IMR-90 (cell line): ENCODE data around the gene DEFB129.

Experiments used
- BHLHE40 ChIP-seq: fragments of 150-350 bp; IDR thresholded peaks from 2 replicates; pipeline ENCODE4 v1.6.1; 2016; ENCODE audit warnings: mild to moderate bottlenecking, low read depth, low read length
- TF ChIP-seq, protein P1 (sequence below): conservative IDR thresholded peaks from 2 replicates; pipeline ENCODE4 v1.5.1; 2012; ENCODE audit warnings: mild to moderate bottlenecking, low read depth, low read length, improper control_type of control experiment

DNA sequence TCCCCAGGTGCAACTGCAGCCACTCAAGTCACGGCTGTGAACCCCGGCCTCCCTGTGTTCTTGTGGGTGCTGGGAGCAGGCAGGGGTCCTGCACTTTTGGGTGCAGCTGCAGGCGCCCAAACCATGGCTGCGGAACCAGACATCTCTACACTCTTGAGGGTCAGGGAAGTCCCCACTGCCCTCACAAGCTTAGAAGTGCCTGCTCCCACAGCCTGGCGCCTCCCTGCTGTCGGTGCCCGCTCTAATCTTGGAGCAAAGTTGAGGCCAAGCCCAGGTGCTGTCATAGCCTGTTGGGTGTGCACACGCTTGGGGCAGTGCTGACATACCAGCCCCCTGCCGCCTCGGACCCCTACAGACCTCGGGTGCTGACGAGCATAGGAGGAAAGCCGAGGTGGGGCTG is 36.6 kb downstream of the DEFB129 start:
- no peak for TF ChIP-seq BHLHE40
- TF ChIP-seq, protein P1, sequence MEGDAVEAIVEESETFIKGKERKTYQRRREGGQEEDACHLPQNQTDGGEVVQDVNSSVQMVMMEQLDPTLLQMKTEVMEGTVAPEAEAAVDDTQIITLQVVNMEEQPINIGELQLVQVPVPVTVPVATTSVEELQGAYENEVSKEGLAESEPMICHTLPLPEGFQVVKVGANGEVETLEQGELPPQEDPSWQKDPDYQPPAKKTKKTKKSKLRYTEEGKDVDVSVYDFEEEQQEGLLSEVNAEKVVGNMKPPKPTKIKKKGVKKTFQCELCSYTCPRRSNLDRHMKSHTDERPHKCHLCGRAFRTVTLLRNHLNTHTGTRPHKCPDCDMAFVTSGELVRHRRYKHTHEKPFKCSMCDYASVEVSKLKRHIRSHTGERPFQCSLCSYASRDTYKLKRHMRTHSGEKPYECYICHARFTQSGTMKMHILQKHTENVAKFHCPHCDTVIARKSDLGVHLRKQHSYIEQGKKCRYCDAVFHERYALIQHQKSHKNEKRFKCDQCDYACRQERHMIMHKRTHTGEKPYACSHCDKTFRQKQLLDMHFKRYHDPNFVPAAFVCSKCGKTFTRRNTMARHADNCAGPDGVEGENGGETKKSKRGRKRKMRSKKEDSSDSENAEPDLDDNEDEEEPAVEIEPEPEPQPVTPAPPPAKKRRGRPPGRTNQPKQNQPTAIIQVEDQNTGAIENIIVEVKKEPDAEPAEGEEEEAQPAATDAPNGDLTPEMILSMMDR, result no peak
